WTC11 (cell line): ENCODE results near the gene MSI2.

Experiments
- CREB1 ChIP-seq: sonication (generic); formaldehyde crosslinking; IDR thresholded peaks from 2 replicates; pipeline ENCODE4 v1.8.0; 2023; ENCODE audit warnings: mild to moderate bottlenecking, missing genetic modification reagents
- CREM ChIP-seq: sonication (generic); formaldehyde crosslinking; IDR thresholded peaks from 2 replicates; pipeline ENCODE4 v1.8.1; 2022; ENCODE audit warnings: mild to moderate bottlenecking, missing genetic modification reagents, moderate library complexity
- MAX ChIP-seq: sonication (generic); formaldehyde crosslinking; IDR thresholded peaks from 2 replicates; pipeline ENCODE4 v1.8.0; 2022; ENCODE audit warnings: mild to moderate bottlenecking, missing genetic modification reagents
- TP53 ChIP-seq: sonication (generic); formaldehyde crosslinking; IDR thresholded peaks from 2 replicates; pipeline ENCODE4 v1.8.1; 2023; ENCODE audit warnings: mild to moderate bottlenecking, missing genetic modification reagents
- TF ChIP-seq, protein P1 (sequence below): sonication (generic); formaldehyde crosslinking; IDR thresholded peaks from 2 replicates; pipeline ENCODE4 v1.8.1; 2022; ENCODE audit warnings: low read depth, missing genetic modification reagents, borderline replicate concordance
- TF ChIP-seq, protein P2 (sequence below): fragments of 200-600 bp; IDR thresholded peaks from 2 replicates; pipeline ENCODE4 v1.8.0; 2022; ENCODE audit warnings: antibody characterized with exemption

GRCh38 chr17:57682701-57683100, 426.4 kb downstream of the MSI2 start:
- TF ChIP-seq, protein P1, sequence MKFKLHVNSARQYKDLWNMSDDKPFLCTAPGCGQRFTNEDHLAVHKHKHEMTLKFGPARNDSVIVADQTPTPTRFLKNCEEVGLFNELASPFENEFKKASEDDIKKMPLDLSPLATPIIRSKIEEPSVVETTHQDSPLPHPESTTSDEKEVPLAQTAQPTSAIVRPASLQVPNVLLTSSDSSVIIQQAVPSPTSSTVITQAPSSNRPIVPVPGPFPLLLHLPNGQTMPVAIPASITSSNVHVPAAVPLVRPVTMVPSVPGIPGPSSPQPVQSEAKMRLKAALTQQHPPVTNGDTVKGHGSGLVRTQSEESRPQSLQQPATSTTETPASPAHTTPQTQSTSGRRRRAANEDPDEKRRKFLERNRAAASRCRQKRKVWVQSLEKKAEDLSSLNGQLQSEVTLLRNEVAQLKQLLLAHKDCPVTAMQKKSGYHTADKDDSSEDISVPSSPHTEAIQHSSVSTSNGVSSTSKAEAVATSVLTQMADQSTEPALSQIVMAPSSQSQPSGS (CRISPR knock-in tag): no peak
- TF ChIP-seq, protein P2, sequence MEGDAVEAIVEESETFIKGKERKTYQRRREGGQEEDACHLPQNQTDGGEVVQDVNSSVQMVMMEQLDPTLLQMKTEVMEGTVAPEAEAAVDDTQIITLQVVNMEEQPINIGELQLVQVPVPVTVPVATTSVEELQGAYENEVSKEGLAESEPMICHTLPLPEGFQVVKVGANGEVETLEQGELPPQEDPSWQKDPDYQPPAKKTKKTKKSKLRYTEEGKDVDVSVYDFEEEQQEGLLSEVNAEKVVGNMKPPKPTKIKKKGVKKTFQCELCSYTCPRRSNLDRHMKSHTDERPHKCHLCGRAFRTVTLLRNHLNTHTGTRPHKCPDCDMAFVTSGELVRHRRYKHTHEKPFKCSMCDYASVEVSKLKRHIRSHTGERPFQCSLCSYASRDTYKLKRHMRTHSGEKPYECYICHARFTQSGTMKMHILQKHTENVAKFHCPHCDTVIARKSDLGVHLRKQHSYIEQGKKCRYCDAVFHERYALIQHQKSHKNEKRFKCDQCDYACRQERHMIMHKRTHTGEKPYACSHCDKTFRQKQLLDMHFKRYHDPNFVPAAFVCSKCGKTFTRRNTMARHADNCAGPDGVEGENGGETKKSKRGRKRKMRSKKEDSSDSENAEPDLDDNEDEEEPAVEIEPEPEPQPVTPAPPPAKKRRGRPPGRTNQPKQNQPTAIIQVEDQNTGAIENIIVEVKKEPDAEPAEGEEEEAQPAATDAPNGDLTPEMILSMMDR: no peak
- TF ChIP-seq CREB1 (CRISPR knock-in tag): no peak
- TF ChIP-seq TP53 (CRISPR knock-in tag): no peak
- TF ChIP-seq MAX (CRISPR knock-in tag): no peak
- TF ChIP-seq CREM (CRISPR knock-in tag): no peak
